Upper lobe of left lung (tissue), 6 donors: ENCODE results near the gene DACH1. TPM values are rescaled to one million over a fixed set of nuclear protein-coding genes. Genes with fewer than 3 reads are reported as not detected.

Experiments used
- ATAC-seq, 2 donors: fragments of 200-7000 bp; cut with Tn5 transposase; one replicate each; pipeline ENCODE4 v1.9.1; 2022; ENCODE audit warnings: mild to moderate bottlenecking in 2 of 2, moderate library complexity in 2 of 2; ENCODE audit not compliant: low FRiP score in 2 of 2
- DNase-seq, 2 donors: peaks; one replicate each; pipeline ENCODE4 v3.0.0-alpha.2; 2019 to 2020
- H3K27ac ChIP-seq, 4 donors: fragments of 200-600 bp; sonication (generic); one replicate each; pipeline ENCODE4 v1.5.1; 2016 to 2019
- H3K27me3 ChIP-seq, 4 donors: fragments of 200-600 bp; sonication (generic); one replicate each; pipeline ENCODE4 v1.5.1; 2017 to 2019
- H3K36me3 ChIP-seq, 4 donors: fragments of 200-600 bp; sonication (generic); one replicate each; pipeline ENCODE4 v1.5.1; 2016 to 2019
- H3K4me1 ChIP-seq, 4 donors: fragments of 200-600 bp; sonication (generic); one replicate each; pipeline ENCODE4 v1.5.1; 2018 to 2019
- H3K4me3 ChIP-seq, 4 donors: fragments of 200-600 bp; sonication (generic); one replicate each; pipeline ENCODE4 v1.5.1; 2017 to 2019; ENCODE audit warnings: mild to moderate bottlenecking in 2 of 4, moderate library complexity in 1 of 4
- H3K9me3 ChIP-seq, 4 donors: fragments of 200-600 bp; sonication (generic); one replicate each; pipeline ENCODE4 v1.5.1; 2018 to 2019
- EP300 ChIP-seq, 4 donors: sonication (generic); formaldehyde crosslinking; IDR thresholded peaks; one replicate each; pipeline ENCODE4 v1.5.1; 2017; ENCODE audit warnings: antibody characterized with exemption in 4 of 4, control low read depth in 2 of 4
- POLR2A ChIP-seq, 4 donors: fragments of 450-650 bp; IDR thresholded peaks; one replicate each; pipeline ENCODE4 v1.5.1; 2016 to 2017; ENCODE audit warnings: antibody characterized with exemption in 4 of 4, mild to moderate bottlenecking in 2 of 4
- POLR2AphosphoS5 ChIP-seq, 2 donors: sonication (generic); formaldehyde crosslinking; IDR thresholded peaks; one replicate each; pipeline ENCODE4 v1.5.1; 2017; ENCODE audit warnings: antibody characterized with exemption in 2 of 2
- WGBS, 2 donors: methylation state at CpG; one replicate each; pipeline ENCODE4 v1.1.5; 2017 to 2018; 5-methylcytosine and 5-hydroxymethylcytosine counted together
- total RNA-seq, 6 donors: library from RNA; depleted of rRNA in 4 of 6; stranded (reverse); fragments of >200 nt in 4 of 6; gene quantifications; one replicate each; pipeline versions ENCODE4 v1.1.0 to v1.2.1, GENCODE V29; 2016 to 2021
- TF ChIP-seq, protein P1 (sequence below), 6 experiments: fragments of 450-650 bp in 4 of 6; fragments of 200-600 bp in 2 of 6; sonication (generic) in 2 of 6; IDR thresholded peaks; one replicate each; pipeline ENCODE4 v1.5.1; 2016 to 2019; ENCODE audit warnings: antibody characterized with exemption in 6 of 6
- donor health status: DM: no; HTN: no; CAD: no; lungs with moderate emphysema.
- donor health status: DM: no; HTN: yes; CAD: no; lungs with severe emphysema.

DACH1 gene
- total RNA-seq, 6 donors from 2014 or later, result 4.7 to 10.5 (median 6.7) TPM

DNA sequence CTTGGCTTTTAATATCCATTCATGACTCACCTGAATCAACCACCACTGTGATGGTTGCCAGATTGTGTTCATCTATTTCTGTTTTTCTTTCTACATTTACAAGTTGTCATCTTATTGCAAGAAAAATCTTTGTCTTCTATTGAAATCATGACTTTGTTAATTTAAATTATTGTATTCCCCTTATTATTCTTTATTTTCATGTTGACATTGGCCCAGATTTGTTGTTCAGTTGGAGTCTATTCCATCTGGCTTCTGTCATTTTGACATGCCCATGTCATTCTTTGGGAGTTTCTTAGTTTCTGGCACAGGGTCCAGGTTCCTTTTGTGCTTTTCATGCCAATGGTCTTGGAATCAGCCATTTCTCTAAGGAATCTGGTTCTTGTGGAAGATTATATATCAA is 19.9 kb upstream of the DACH1 start:
- Histone ChIP-seq H3K36me3 (no peaks in the 10 kb centered on the region), H3K27ac (no peak overlapping the region), H3K4me1 (no peaks in the 10 kb centered on the region), H3K9me3 (no peaks in the 10 kb centered on the region), H3K27me3 (no peaks in the 10 kb centered on the region), H3K4me3 (no peak overlapping the region)
- TF ChIP-seq EP300 (IDR thresholded peaks at IDR 0.05) (no peak), POLR2AphosphoS5 (IDR thresholded peaks at IDR 0.05) (no peak), POLR2A (IDR thresholded peaks at IDR 0.05) (no peak)
- TF ChIP-seq, protein P1, sequence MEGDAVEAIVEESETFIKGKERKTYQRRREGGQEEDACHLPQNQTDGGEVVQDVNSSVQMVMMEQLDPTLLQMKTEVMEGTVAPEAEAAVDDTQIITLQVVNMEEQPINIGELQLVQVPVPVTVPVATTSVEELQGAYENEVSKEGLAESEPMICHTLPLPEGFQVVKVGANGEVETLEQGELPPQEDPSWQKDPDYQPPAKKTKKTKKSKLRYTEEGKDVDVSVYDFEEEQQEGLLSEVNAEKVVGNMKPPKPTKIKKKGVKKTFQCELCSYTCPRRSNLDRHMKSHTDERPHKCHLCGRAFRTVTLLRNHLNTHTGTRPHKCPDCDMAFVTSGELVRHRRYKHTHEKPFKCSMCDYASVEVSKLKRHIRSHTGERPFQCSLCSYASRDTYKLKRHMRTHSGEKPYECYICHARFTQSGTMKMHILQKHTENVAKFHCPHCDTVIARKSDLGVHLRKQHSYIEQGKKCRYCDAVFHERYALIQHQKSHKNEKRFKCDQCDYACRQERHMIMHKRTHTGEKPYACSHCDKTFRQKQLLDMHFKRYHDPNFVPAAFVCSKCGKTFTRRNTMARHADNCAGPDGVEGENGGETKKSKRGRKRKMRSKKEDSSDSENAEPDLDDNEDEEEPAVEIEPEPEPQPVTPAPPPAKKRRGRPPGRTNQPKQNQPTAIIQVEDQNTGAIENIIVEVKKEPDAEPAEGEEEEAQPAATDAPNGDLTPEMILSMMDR (IDR thresholded peaks at IDR 0.05), result no peak
- DNase-seq, result no peak
- no peak for ATAC-seq

DNA sequence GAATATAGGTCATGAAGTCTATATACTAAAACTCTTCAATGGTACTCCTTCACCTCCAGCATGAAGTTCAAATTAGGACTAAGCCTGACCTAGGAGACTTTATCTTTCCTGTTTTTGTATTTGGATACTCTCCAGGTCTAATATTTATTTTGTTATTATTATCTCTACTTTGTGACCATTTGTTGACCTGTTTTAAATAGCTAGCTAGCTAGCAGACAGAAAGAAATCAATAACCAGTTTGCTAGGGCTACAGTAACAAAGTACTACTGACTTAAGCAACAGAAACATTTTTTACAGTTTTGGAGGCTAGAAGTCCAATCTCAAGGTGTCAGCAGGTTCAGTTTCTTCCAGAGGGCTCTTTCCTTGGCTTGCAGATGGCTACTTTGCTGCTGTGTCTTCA is 15.1 kb upstream of the DACH1 start:
- Histone ChIP-seq H3K36me3 (no peaks in the 10 kb centered on the region), H3K9me3 (no peaks in the 10 kb centered on the region), H3K27me3 (no peaks in the 10 kb centered on the region), H3K4me1 (peaks cover 6 to 12% (median 10%) of the 10 kb centered on the region in 4 donors), H3K27ac (no peak overlapping the region), H3K4me3 (no peak overlapping the region)
- ATAC-seq (no peak), DNase-seq (no peak)
- TF ChIP-seq, protein P1 (IDR thresholded peaks at IDR 0.05), result no peak
- no peak for TF ChIP-seq POLR2AphosphoS5 (IDR thresholded peaks at IDR 0.05)
- TF ChIP-seq POLR2A (IDR thresholded peaks at IDR 0.05), result no peak
- no peak for TF ChIP-seq EP300 (IDR thresholded peaks at IDR 0.05)

DNA sequence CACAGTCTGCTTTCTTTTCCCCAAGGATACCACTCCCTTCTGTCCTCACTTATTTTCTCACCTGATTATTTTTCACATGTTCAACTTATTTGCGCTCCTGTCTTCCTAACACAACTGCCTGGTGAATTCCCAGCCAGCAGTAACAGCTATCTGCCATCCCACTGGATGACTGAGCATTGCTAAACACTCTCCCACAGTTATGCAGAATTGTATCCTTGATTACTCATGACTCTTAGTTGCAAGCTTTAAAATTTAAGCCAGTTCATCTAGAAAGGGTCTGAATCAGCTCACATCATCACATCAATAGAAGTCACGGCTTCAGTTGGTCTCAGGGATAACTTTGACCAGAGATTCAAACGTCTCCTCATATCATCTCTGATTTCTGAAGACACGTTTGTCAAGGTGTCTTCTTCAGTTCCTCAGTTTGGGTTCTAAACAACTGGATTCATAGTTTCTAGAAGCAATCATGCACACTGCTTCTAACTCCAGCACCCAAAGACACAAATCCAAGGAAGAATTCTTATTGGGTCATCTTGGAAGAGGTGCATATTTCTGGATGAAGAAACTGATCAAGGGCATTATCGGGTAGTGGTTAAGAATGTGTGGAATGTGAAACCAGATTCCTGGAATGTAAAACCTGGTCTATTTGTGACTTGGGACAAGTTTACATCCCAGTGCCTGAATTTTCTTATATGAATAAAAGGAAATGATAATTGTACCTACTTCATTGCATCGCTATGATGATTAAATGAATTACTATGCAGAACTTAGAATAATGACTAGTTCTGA is 13.9 kb upstream of the DACH1 start:
- Histone ChIP-seq H3K27ac (no peak overlapping the region), H3K36me3 (no peaks in the 10 kb centered on the region), H3K27me3 (no peaks in the 10 kb centered on the region), H3K4me3 (no peak overlapping the region), H3K9me3 (no peaks in the 10 kb centered on the region), H3K4me1 (peaks cover 6 to 17% (median 11%) of the 10 kb centered on the region in 4 donors)
- no peak for TF ChIP-seq EP300 (IDR thresholded peaks at IDR 0.05)
- TF ChIP-seq, protein P1 (IDR thresholded peaks at IDR 0.05), result no peak
- no peak for TF ChIP-seq POLR2AphosphoS5 (IDR thresholded peaks at IDR 0.05)
- no peak for TF ChIP-seq POLR2A (IDR thresholded peaks at IDR 0.05)
- DNase-seq, result no peak
- WGBS, 2 donors, result 76 to 89% methylated on average over 6 of the region's 6 CpGs
- no peak for ATAC-seq

DNA sequence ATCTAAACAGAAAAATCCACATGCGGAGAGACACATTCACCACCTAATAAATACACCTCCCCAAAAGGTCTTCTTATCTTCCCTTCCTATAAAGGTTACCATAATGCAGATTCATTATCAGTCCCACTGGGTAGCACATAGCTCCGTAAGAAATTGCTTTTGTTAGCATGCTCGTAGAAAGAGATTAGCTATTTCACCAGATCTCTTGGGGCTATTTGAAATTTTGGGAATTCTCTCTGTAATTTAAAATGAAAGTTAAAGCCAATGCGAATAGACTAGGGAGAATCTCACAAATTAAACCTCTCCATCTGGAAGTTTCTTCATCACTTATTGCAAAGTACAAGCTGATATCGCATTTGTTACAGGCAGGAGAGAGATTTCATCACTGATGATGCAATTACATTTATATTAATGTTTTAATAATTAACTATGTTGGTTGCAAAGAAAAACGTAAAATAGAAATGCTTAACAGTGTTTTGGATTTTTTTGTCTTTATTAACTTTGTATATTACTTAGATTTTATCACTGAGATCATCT is 12.9 kb upstream of the DACH1 start:
- Histone ChIP-seq H3K27ac (no peak overlapping the region), H3K4me3 (no peak overlapping the region), H3K4me1 (peaks cover 6 to 17% (median 11%) of the 10 kb centered on the region in 4 donors), H3K9me3 (no peaks in the 10 kb centered on the region), H3K36me3 (no peaks in the 10 kb centered on the region), H3K27me3 (no peaks in the 10 kb centered on the region)
- DNase-seq, result no peak
- ATAC-seq, result no peak
- 70 to 73% methylated on average over 6 of the region's 6 CpGs for WGBS, 2 donors
- no peak for TF ChIP-seq POLR2A (IDR thresholded peaks at IDR 0.05)

DNA sequence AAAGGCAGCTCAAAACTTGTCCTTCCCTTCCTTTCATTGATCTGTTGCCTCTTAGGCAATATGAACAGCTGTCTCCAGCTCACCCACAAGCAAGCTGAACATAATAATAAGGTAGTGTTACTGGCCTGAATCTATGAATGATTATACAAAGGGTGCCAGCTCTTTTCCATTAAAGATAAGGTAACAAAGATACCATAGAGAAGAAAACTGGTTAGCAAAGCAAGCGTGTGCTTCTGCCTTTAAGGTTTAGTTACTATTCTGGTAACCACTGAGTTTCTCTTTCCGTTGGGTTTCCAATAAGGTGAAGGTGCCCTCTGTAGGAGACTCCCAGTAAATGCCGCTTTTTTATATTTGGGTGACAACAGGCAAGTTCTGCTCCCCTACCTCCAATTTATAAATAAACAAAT is 12.1 kb upstream of the DACH1 start:
- TF ChIP-seq POLR2A (IDR thresholded peaks at IDR 0.05) (no peak), POLR2AphosphoS5 (IDR thresholded peaks at IDR 0.05) (no peak), EP300 (IDR thresholded peaks at IDR 0.05) (no peak)
- TF ChIP-seq, protein P1 (IDR thresholded peaks at IDR 0.05), result peak; percentile 41 to 62 (median 50)
- Histone ChIP-seq H3K4me1 (peaks cover 6 to 17% (median 11%) of the 10 kb centered on the region in 4 donors), H3K4me3 (no peak overlapping the region), H3K9me3 (no peaks in the 10 kb centered on the region), H3K27me3 (no peaks in the 10 kb centered on the region), H3K27ac (peak overlapping the region in 1 of 4 donors; percentile 27), H3K36me3 (no peaks in the 10 kb centered on the region)
- peak in 1 of 2 donors; percentile 72 for ATAC-seq
- WGBS, 2 donors, result 9 to 10% methylated on average over 3 of the region's 3 CpGs
- no peak for DNase-seq
